Epidermal melanocyte (primary cell): ENCODE measurements around the gene AHI1.

ENCODE experiments used
- DNase-seq: peaks from one replicate; pipeline ENCODE4 v3.0.0; 2011; ENCODE audit warnings: low spot score; ENCODE audit not compliant: insufficient read length

AHI1 gene

GRCh38 chr6:135461208-135461607, 36.3 kb downstream of the AHI1 start:
- no peak for DNase-seq

GRCh38 chr6:135458051-135458450, 39.5 kb downstream of the AHI1 start:
- DNase-seq = no peak

GRCh38 chr6:135451617-135452190, 45.8 kb downstream of the AHI1 start:
- DNase-seq = no peak

- no peak for DNase-seq
Measured at GRCh38 chr6:135449246-135449645, 48.3 kb downstream of the AHI1 start.

- DNase-seq = no peak
Measured at GRCh38 chr6:135440087-135440792, 57.3 kb downstream of the AHI1 start.

GRCh38 chr6:135439549-135439948, 58.0 kb downstream of the AHI1 start:
- no peak for DNase-seq

- no peak for DNase-seq
Measured at GRCh38 chr6:135438907-135439535, 58.5 kb downstream of the AHI1 start.

GRCh38 chr6:135434991-135435390, 62.5 kb downstream of the AHI1 start:
- no peak for DNase-seq

GRCh38 chr6:135434095-135434494, 63.4 kb downstream of the AHI1 start:
- DNase-seq = no peak

- DNase-seq = no peak
Measured at GRCh38 chr6:135428078-135428477, 69.5 kb downstream of the AHI1 start.

- DNase-seq = no peak
Measured at GRCh38 chr6:135426833-135427232, 70.7 kb downstream of the AHI1 start.

- no peak for DNase-seq
Measured at GRCh38 chr6:135424385-135424784, 73.2 kb downstream of the AHI1 start.

- peak; percentile 21 for DNase-seq
Measured at GRCh38 chr6:135423649-135424128, 73.9 kb downstream of the AHI1 start.

- no peak for DNase-seq
Measured at GRCh38 chr6:135419162-135419561, 78.4 kb downstream of the AHI1 start.

- DNase-seq = no peak
Measured at GRCh38 chr6:135418040-135418760, 79.3 kb downstream of the AHI1 start.

GRCh38 chr6:135412761-135413160, 84.8 kb downstream of the AHI1 start:
- DNase-seq = no peak

- DNase-seq = no peak
Measured at GRCh38 chr6:135411849-135412248, 85.7 kb downstream of the AHI1 start.

- DNase-seq = no peak
Measured at GRCh38 chr6:135411339-135411738, 86.2 kb downstream of the AHI1 start.

- no peak for DNase-seq
Measured at GRCh38 chr6:135410856-135411255, 86.7 kb downstream of the AHI1 start.

GRCh38 chr6:135403584-135403983, 94.0 kb downstream of the AHI1 start:
- no peak for DNase-seq

- DNase-seq = no peak
Measured at GRCh38 chr6:135402311-135402710, 95.2 kb downstream of the AHI1 start.
